ENCODE results near the gene BBS4. TPM values are rescaled to one million over a fixed set of nuclear protein-coding genes. Genes with fewer than 3 reads are reported as not detected.
"Not testable (repeated sequence)": the region's sequence is repeated elsewhere in the genome, so short reads cannot be mapped to it uniquely, and the experiment has no call there.

Gene BBS4
- total RNA-seq, 4 donors from 2014 or later = 6.8 to 38.5 (median 22.2) TPM

DNA sequence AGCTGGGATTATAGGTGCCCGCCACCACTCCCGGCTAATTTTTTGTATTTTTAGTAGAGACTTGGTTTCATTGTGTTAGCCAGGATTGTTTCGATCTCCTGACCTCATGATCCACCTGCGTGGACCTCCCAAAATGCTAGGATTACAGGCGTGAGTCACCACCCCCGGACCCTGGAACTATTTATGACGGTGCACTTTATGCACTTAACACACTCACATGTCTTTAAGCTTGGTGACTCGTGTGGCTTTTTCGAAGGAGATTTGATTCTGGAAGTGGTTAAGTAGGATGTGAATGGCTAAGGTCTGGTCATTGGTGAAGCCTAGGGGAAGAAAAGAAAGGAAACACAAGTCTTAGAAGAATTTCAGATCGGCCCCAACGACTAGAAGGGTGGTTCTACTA, 20.3 kb downstream of the BBS4 start:
- TF ChIP-seq, protein P1, sequence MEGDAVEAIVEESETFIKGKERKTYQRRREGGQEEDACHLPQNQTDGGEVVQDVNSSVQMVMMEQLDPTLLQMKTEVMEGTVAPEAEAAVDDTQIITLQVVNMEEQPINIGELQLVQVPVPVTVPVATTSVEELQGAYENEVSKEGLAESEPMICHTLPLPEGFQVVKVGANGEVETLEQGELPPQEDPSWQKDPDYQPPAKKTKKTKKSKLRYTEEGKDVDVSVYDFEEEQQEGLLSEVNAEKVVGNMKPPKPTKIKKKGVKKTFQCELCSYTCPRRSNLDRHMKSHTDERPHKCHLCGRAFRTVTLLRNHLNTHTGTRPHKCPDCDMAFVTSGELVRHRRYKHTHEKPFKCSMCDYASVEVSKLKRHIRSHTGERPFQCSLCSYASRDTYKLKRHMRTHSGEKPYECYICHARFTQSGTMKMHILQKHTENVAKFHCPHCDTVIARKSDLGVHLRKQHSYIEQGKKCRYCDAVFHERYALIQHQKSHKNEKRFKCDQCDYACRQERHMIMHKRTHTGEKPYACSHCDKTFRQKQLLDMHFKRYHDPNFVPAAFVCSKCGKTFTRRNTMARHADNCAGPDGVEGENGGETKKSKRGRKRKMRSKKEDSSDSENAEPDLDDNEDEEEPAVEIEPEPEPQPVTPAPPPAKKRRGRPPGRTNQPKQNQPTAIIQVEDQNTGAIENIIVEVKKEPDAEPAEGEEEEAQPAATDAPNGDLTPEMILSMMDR (IDR thresholded peaks at IDR 0.05) = no peak
- no peak for TF ChIP-seq POLR2A (IDR thresholded peaks at IDR 0.05)
- no peak overlapping the region for H3K4me3 ChIP-seq
- DNase-seq = no peak
- H3K36me3 ChIP-seq = no peaks in the 10 kb centered on the region
- intact Hi-C loops (cut with DNase I; ENCODE audit: low total_unique reads) = no loop called here
- no peaks in the 10 kb centered on the region for H3K4me1 ChIP-seq
- no peak overlapping the region for H3K27ac ChIP-seq
- no peaks in the 10 kb centered on the region for H3K27me3 ChIP-seq
- H3K9me3 ChIP-seq = no peaks in the 10 kb centered on the region

DNA sequence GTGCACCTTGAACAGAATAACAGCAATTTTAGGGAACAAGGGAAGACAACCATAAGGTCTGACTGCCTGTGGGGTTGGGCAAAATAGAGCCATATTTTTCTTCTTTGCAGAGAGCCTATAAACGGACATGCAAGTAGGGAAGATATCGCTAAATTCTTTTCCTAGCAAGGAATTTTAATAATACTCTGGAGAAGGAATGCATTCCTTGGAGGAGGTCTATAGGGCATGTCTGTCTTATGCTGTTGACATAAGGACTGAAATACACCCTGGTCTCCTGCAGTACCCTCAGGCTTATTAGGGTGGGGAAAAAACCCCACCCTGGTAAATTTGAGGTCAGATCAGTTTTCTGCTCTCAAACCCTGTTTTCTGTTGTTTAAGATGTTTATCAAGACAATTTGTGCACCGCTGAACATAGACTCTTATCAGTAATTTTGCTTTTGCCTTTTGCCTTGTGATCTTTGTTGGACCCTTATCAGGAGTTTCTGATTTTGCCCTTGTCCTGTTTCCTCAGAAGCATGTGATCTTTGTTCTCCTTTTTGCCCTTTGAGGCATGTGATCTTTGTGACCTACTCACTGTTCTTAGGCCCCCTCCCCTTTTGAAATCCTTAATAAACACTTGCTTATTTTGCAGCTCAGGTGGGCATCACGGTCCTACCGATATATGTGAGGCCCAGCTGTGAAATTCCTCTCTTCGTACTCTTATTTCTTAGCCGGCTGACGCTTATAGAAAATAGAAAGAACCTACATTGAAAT, 22.7 kb downstream of the BBS4 start:
- H3K9me3 ChIP-seq; H3K27ac ChIP-seq; H3K36me3 ChIP-seq; DNase-seq; H3K4me3 ChIP-seq; intact Hi-C loops (cut with DNase I; ENCODE audit: low total_unique reads); H3K4me1 ChIP-seq; H3K27me3 ChIP-seq: not testable (repeated sequence)

DNA sequence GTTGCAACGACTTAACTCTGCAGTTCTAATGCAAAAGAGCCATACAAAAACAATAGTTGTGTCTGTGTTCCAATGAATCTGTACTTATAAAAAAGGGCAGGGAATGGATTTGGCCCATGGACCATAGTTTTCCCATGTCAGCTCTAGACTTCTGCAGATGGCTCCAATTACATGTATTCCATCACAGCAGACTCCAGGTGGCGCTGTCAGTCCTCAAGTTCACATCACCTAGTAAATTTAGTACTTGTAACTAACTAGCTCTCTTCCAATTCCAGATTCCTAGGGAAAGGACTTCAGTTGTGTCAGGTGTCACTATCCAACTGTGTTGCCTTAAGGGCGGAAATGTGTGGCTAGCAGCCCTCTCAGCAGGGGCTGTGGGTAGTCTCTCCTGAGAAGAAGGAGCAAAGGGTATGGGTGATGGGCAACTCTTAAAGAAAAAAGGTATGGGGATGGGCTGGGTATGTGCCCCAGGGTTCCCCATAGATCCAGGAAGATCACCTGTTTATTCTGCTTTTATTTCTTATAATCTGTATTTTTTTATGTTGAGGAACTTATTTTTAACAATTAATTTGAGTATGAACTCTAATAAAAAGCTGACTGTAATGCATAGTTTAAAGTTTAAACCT, 36.2 kb downstream of the BBS4 start:
- no peak for TF ChIP-seq POLR2A (IDR thresholded peaks at IDR 0.05)
- TF ChIP-seq, protein P1 (IDR thresholded peaks at IDR 0.05) = peak; percentile 32 to 46 (median 40)
- Histone ChIP-seq H3K36me3 (no peaks in the 10 kb centered on the region), H3K27me3 (no peaks in the 10 kb centered on the region), H3K27ac (no peak overlapping the region), H3K4me1 (no peaks in the 10 kb centered on the region), H3K9me3 (no peaks in the 10 kb centered on the region), H3K4me3 (no peak overlapping the region)
- intact Hi-C loops (cut with DNase I; ENCODE audit: low total_unique reads) = no loop called here
- peak; percentile 25 to 28 for DNase-seq

DNA sequence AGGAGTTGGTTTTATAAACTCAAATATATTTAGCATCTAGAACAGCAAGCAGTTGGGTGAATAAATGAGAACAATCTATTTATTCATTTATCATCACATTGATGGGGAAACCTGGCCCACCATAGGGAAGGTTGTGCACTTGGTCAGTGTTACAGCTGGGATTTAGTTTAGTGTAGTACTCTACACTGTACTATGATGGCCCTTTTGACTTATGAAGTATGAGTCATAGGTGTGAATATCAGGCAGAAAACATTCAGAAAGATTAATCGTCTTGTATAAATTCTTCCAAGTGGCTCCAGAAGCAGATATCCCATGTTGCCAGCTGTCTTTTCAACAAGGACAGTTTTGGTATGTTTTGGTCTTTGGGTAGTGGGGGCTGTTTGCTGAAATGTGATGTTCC, 38.0 kb downstream of the BBS4 start:
- intact Hi-C loops (cut with DNase I; ENCODE audit: low total_unique reads) = no loop called here
- no peak overlapping the region for H3K27ac ChIP-seq
- no peaks in the 10 kb centered on the region for H3K27me3 ChIP-seq
- DNase-seq = no peak
- no peaks in the 10 kb centered on the region for H3K36me3 ChIP-seq
- H3K4me3 ChIP-seq = no peak overlapping the region
- no peak for TF ChIP-seq POLR2A (IDR thresholded peaks at IDR 0.05)
- TF ChIP-seq, protein P1 (IDR thresholded peaks at IDR 0.05) = no peak
- H3K9me3 ChIP-seq = no peaks in the 10 kb centered on the region
- no peaks in the 10 kb centered on the region for H3K4me1 ChIP-seq

DNA sequence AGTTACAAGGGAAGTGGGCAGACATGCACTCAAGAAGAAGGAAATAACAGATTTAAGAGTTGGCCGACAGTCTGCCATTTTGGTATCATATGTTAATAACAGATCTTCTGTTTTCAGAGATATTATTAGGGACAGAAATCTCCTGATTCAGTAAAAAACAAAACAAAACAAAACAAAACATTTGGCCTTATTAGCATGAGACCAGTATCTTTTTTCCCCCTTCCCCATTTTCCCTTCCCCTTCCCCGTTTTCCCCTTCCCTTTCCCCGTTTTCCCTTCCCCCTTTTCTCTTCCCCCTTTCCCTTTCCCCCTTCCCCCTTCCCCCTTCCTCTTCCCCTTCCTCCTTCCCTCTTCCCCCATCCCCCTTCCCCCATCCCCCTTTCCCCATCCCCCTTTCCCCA, 39.4 kb downstream of the BBS4 start:
- intact Hi-C loops (cut with DNase I; ENCODE audit: low total_unique reads) = no loop called here
- Histone ChIP-seq H3K36me3 (no peaks in the 10 kb centered on the region), H3K4me1 (no peaks in the 10 kb centered on the region)

DNA sequence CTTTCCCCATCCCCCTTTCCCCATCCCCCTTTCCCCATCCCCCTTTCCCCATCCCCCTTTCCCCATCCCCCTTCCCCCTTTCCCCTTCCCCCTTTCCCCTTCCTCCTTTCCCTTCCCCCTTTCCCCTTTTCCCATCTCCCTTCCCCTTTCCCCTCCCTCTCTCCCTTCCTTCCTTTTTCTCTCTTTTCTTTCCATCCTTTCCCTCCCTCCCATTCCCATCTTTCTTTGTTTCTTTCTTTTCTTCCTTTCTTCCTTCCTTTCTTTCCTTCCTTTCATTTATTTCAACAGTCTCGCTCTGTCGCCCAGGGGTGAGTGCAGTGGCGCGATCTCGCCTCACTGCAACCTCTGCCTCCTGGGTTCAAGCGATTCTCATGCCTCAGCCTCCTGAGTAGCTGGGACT, 39.8 kb downstream of the BBS4 start:
- H3K4me1 ChIP-seq; DNase-seq; H3K27me3 ChIP-seq; H3K36me3 ChIP-seq; intact Hi-C loops (cut with DNase I; ENCODE audit: low total_unique reads); H3K4me3 ChIP-seq; H3K9me3 ChIP-seq; H3K27ac ChIP-seq: not testable (repeated sequence)

More for the DNA sequence above, 39.4 kb downstream of the BBS4 start:
- no peaks in the 10 kb centered on the region for H3K9me3 ChIP-seq
- no peak overlapping the region for H3K4me3 ChIP-seq
- no peaks in the 10 kb centered on the region for H3K27me3 ChIP-seq
- H3K27ac ChIP-seq = no peak overlapping the region
- TF ChIP-seq, protein P1 (IDR thresholded peaks at IDR 0.05) = no peak
- no peak for TF ChIP-seq POLR2A (IDR thresholded peaks at IDR 0.05)
- no peak for DNase-seq
